ENCODE measurements around the gene PHF20. TPM values are rescaled to one million over a fixed set of nuclear protein-coding genes. Genes with fewer than 3 reads are reported as not detected.
A peak's percentile ranks its signal among the peaks of the same experiment; 100 is the strongest.

The PHF20 gene
- total and polyA plus RNA-seq, 2 of the 13 experiments (the other 11 are each of a cell fraction or from before 2014, with no cell fraction given): 22.8 to 34.1 TPM

- TF ChIP-seq FOSL2 (CRISPR knock-in tag; IDR thresholded peaks at IDR 0.05) (peak; percentile 42), RXRB (CRISPR knock-in tag; IDR thresholded peaks at IDR 0.05; ENCODE audit: borderline replicate concordance) (peak; percentile 50; the same call in 1 of the 2 replicates), PCBP1 (IDR thresholded peaks at IDR 0.05; ENCODE audit: borderline replicate concordance, low read depth, low read length) (no peak), IRF2 (CRISPR knock-in tag; IDR thresholded peaks at IDR 0.05) (peak; percentile 72; the same call in 1 of the 2 replicates), MLXIP (CRISPR knock-in tag; IDR thresholded peaks at IDR 0.05; ENCODE audit: borderline replicate concordance) (no peak), BHLHE40 (IDR thresholded peaks at IDR 0.05; ENCODE audit: low read length) (0 out of 2 replicates have a peak, but pooled peaks have one; percentile 28), THAP11 (CRISPR knock-in tag; IDR thresholded peaks at IDR 0.05) (peak; percentile 53; the same call in 1 of the 2 replicates), AFF4 (CRISPR knock-in tag; IDR thresholded peaks at IDR 0.05) (no peak), ZNF264 (CRISPR knock-in tag; IDR thresholded peaks at IDR 0.05) (no peak), ZNF597 (CRISPR knock-in tag; IDR thresholded peaks at IDR 0.05) (no peak), ZFP91 (CRISPR knock-in tag; IDR thresholded peaks at IDR 0.05; ENCODE audit: borderline replicate concordance) (0 out of 2 replicates have a peak, but pooled peaks have one; percentile 36), ZNF263 (CRISPR knock-in tag; IDR thresholded peaks at IDR 0.05) (peak; percentile 34; the same call in 1 of the 2 replicates), TGIF2 (CRISPR knock-in tag; IDR thresholded peaks at IDR 0.05) (peak; percentile 75; the same call in 1 of the 2 replicates), ZNF430 (CRISPR knock-in tag; IDR thresholded peaks at IDR 0.05) (no peak), ZNF883 (CRISPR knock-in tag; IDR thresholded peaks at IDR 0.05; ENCODE audit: not compliant biosample characterization) (peak; percentile 54), ELF1 (CRISPR knock-in tag; IDR thresholded peaks at IDR 0.05) (0 out of 2 replicates have a peak, but pooled peaks have one; percentile 16), BCL6 (CRISPR knock-in tag; IDR thresholded peaks at IDR 0.05) (0 out of 2 replicates have a peak, but pooled peaks have one; percentile 19), SMAD3 (CRISPR knock-in tag; IDR thresholded peaks at IDR 0.05) (peak; percentile 65; the same call in 1 of the 2 replicates), KLF16 (CRISPR knock-in tag; IDR thresholded peaks at IDR 0.05) (peak in 1 of 2 experiments; percentile 28; a peak in 1 of 4 replicates), CEBPG (CRISPR knock-in tag; IDR thresholded peaks at IDR 0.05) (peak; percentile 47; the same call in 1 of the 2 replicates), ZSCAN9 (CRISPR knock-in tag; IDR thresholded peaks at IDR 0.05; ENCODE audit: borderline replicate concordance) (peak; percentile 79; the same call in 1 of the 2 replicates)
Measured at GRCh38 chr20:35883778-35884540, 112.1 kb downstream of the PHF20 start (continued).
